HG02642 (cell line): Measurements from ENCODE around the gene F3.
A peak's percentile ranks its signal among the peaks of the same experiment; 100 is the strongest.
"Not testable (repeated sequence)": the region's sequence is repeated elsewhere in the genome, so short reads cannot be mapped to it uniquely, and the experiment has no call there.

ENCODE experiments used
- ATAC-seq: cut with Tn5 transposase; IDR thresholded peaks from one replicate; pipeline ENCODE4 v1.9.1; 2021; ENCODE audit warnings: mild to moderate bottlenecking; ENCODE audit not compliant: unreplicated experiment, poor library complexity

The F3 gene

GRCh38 chr1:94541246-94542087 lies at the start of gene F3:
TSS of gene F3 (minus strand) at chr1:94541759. CDS start at chr1:94541636, 123 bp downstream.
- ATAC-seq: peak; percentile 88

GRCh38 chr1:94590203-94591137 lies 48.9 kb upstream of the F3 start:
- ATAC-seq: no peak

GRCh38 chr1:94589728-94590127 lies 48.2 kb upstream of the F3 start:
- ATAC-seq: no peak

- ATAC-seq: no peak
Observed at GRCh38 chr1:94582565-94582964, 41.0 kb upstream of the F3 start.

GRCh38 chr1:94580367-94581115 lies 39.0 kb upstream of the F3 start:
- ATAC-seq: no peak

GRCh38 chr1:94579876-94580294 lies 38.3 kb upstream of the F3 start:
- ATAC-seq: no peak

GRCh38 chr1:94578856-94579255 lies 37.3 kb upstream of the F3 start:
- ATAC-seq: no peak

- not testable (repeated sequence) for ATAC-seq
Observed at GRCh38 chr1:94573917-94574316, 32.4 kb upstream of the F3 start.

GRCh38 chr1:94572780-94573179 lies 31.2 kb upstream of the F3 start:
- ATAC-seq: no peak

GRCh38 chr1:94570965-94571364 lies 29.4 kb upstream of the F3 start:
- not testable (repeated sequence) for ATAC-seq

GRCh38 chr1:94568806-94569205 lies 27.2 kb upstream of the F3 start:
- not testable (repeated sequence) for ATAC-seq

GRCh38 chr1:94567975-94568607 lies 26.5 kb upstream of the F3 start:
- ATAC-seq: not testable (repeated sequence)

- ATAC-seq: not testable (repeated sequence)
Observed at GRCh38 chr1:94566436-94566835, 24.9 kb upstream of the F3 start.

- ATAC-seq: no peak
Observed at GRCh38 chr1:94565901-94566300, 24.3 kb upstream of the F3 start.

GRCh38 chr1:94562519-94563260 lies 21.1 kb upstream of the F3 start:
- ATAC-seq: no peak

- ATAC-seq: no peak
Observed at GRCh38 chr1:94560333-94560732, 18.8 kb upstream of the F3 start.

GRCh38 chr1:94559921-94560320 lies 18.4 kb upstream of the F3 start:
- no peak for ATAC-seq

- ATAC-seq: no peak
Observed at GRCh38 chr1:94555091-94555490, 13.5 kb upstream of the F3 start.

- ATAC-seq: no peak
Observed at GRCh38 chr1:94554580-94554979, 13.0 kb upstream of the F3 start.
